CD4-positive, alpha-beta T cell (primary cell): ENCODE data around the gene MARCHF9. TPM values are rescaled to one million over a fixed set of nuclear protein-coding genes. Genes with fewer than 3 reads are reported as not detected.

ENCODE experiments used
- ATAC-seq: fragments of 200-7000 bp; cut with Tn5 transposase; one replicate; pipeline ENCODE4 v1.10.0; 2022; ENCODE audit warnings: mild to moderate bottlenecking; ENCODE audit not compliant: poor library complexity
- CTCF ChIA-PET: fragments of 350-600 bp; sonication (Branson Sonifier 250); formaldehyde crosslinking; loops from one replicate; lab custom pipeline; 2021; ENCODE audit warnings: antibody characterized with exemption, inconsistent platforms; lab: Charles Lee
- POLR2A ChIA-PET: fragments of 350-600 bp; sonication (Branson Sonifier 250); formaldehyde crosslinking; loops from one replicate; lab custom pipeline; 2021; ENCODE audit warnings: antibody characterized with exemption, inconsistent platforms; lab: Charles Lee
- DNase-seq, 14 experiments: peaks; one replicate each; pipeline ENCODE4 v3.0.0-alpha.2; 2013 to 2020; ENCODE audit warnings: mixed read lengths in 2 of 14
- H3K27ac ChIP-seq, 2 donors: one replicate each; pipeline versions ENCODE4 v1.5.1 to v1.7.0; 2013; ENCODE audit warnings: low read length in 2 of 2, low read depth in 1 of 2, mild to moderate bottlenecking in 1 of 2
- H3K27me3 ChIP-seq, 2 experiments: 1 replicate in 1 of 2; 2 replicates in 1 of 2; pipeline versions ENCODE4 v1.6.1 to v1.7.0; 2013; ENCODE audit warnings: low read length in 2 of 2, control low read depth in 1 of 2, mild to moderate bottlenecking in 1 of 2, moderate library complexity in 1 of 2; ENCODE audit not compliant: insufficient read depth in 2 of 2, control insufficient read depth in 1 of 2
- H3K36me3 ChIP-seq: one replicate; pipeline ENCODE4 v1.6.1; 2013; ENCODE audit warnings: low read length, control low read depth; ENCODE audit not compliant: insufficient read depth
- H3K4me1 ChIP-seq: one replicate; pipeline ENCODE4 v1.6.1; 2013; ENCODE audit warnings: low read length, control low read depth; ENCODE audit not compliant: insufficient read depth
- H3K4me3 ChIP-seq: one replicate; pipeline ENCODE4 v1.5.1; 2013; ENCODE audit warnings: mild to moderate bottlenecking, low read length, moderate library complexity
- H3K9me3 ChIP-seq, 2 experiments: 1 replicate in 1 of 2; 2 replicates in 1 of 2; pipeline versions ENCODE4 v1.6.1 to v1.7.0; 2013; ENCODE audit warnings: low read length in 2 of 2, mild to moderate bottlenecking in 2 of 2, control low read depth in 1 of 2, moderate library complexity in 1 of 2; ENCODE audit not compliant: control insufficient read depth in 1 of 2, insufficient read depth in 1 of 2
- H3K27ac Mint-ChIP-seq: one replicate; pipeline ENCODE4 v1.8.0; 2020; ENCODE audit warnings: mixed read lengths
- H3K27me3 Mint-ChIP-seq: one replicate; pipeline ENCODE4 v1.8.0; 2021; ENCODE audit warnings: mixed read lengths
- H3K36me3 Mint-ChIP-seq: one replicate; pipeline ENCODE4 v1.8.0; 2021; ENCODE audit warnings: low read depth, mixed read lengths
- H3K4me1 Mint-ChIP-seq: one replicate; pipeline ENCODE4 v1.8.0; 2021; ENCODE audit warnings: low read depth, mixed read lengths
- H3K4me3 Mint-ChIP-seq: one replicate; pipeline ENCODE4 v1.8.0; 2020; ENCODE audit warnings: mild to moderate bottlenecking, mixed read lengths
- H3K9me3 Mint-ChIP-seq: one replicate; pipeline ENCODE4 v1.8.0; 2020; ENCODE audit warnings: mixed read lengths
- intact Hi-C, 2 experiments: fragments of 100-400 bp; cut with DNase I in 1 of 2; cut with micrococcal nuclease in 1 of 2; formaldehyde crosslinking; loops; one replicate each; pipeline versions ENCODE4 v1.15.1 to v1.9.0; 2023 to 2025; cut with DNase I, micrococcal nuclease
- total RNA-seq, 174 experiments: library from RNA in 2 of 174; stranded (reverse) in 2 of 174; gene quantifications; one replicate each; pipeline ENCODE4 v1.2.3 and lab custom pipeline; 2021 to 2026
- TF ChIP-seq, protein P1 (sequence below): fragments of 200-600 bp; IDR thresholded peaks from one replicate; pipeline ENCODE4 v1.8.0; 2022; ENCODE audit warnings: antibody characterized with exemption, mild to moderate bottlenecking

The MARCHF9 gene
- total RNA-seq, 2 experiments from 2014 or later: 39.9 to 40.8 TPM

DNA sequence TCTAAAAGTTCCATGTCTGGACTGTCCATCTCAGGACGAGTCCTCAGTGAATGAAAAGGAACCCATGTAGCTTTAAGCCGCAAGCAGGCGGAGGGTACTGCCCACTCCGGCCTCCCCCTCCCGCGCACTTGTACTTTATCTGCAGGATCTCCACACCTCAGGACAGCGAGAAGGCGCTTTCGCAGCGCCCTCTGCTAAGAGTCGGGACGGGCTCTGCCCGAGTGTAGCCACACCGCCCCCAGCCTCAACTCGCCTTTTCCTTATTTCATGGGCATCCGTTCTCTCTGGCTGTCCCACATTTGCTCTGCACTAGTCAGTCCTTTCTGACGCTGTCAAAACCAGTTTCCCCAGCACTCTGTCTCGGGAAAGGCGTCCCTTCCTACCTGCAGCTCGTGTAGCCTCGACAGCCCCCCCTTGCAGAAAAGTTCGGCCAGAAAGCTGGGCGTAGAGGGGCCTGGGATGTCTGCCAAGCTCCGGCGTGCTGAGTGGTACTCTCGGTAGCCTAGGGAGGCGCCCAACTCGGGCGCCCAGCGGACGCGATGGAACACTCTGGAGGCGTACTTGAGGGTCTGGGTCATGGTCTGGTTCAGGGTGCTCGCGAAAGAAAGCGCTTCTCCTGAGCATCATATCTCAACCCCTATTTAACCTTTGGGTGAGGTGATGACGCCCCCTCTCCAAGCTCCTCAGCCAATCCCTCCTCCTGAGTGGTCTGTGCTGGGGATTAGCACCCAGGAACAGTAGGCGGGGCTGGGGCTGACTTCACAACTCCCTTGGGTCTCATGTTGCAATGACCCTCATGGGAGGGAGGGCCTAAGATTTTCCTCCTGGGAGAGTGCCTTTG lies 11.8 kb downstream of the MARCHF9 start, which contains the start of gene CYP27B1:
CYP27B1 (minus strand) TSS at position 615 of the 841 bp plus-strand sequence; CDS start at position 578, 37 bp downstream.
- H3K36me3 Mint-ChIP-seq: peaks cover 20% of the 10 kb centered on the region
- no peaks in the 10 kb centered on the region for H3K9me3 Mint-ChIP-seq
- Histone ChIP-seq H3K4me1 (peaks cover 40% of the 10 kb centered on the region), H3K27ac (no peak within 1 kb of the TSS), H3K4me3 (peak within 1 kb of the TSS; percentile 60), H3K9me3 (peaks cover 0 to 10% of the 10 kb centered on the region in 2 experiments), H3K36me3 (peaks cover 9% of the 10 kb centered on the region), H3K27me3 (peaks cover 27 to 31% of the 10 kb centered on the region in 2 experiments)
- H3K27me3 Mint-ChIP-seq: peaks cover 35% of the 10 kb centered on the region
- DNase-seq (peak in 2 of 14 experiments; percentile 37 to 38), ATAC-seq (no peak)
- peaks cover 43% of the 10 kb centered on the region for H3K4me1 Mint-ChIP-seq
- TF ChIP-seq, protein P1, sequence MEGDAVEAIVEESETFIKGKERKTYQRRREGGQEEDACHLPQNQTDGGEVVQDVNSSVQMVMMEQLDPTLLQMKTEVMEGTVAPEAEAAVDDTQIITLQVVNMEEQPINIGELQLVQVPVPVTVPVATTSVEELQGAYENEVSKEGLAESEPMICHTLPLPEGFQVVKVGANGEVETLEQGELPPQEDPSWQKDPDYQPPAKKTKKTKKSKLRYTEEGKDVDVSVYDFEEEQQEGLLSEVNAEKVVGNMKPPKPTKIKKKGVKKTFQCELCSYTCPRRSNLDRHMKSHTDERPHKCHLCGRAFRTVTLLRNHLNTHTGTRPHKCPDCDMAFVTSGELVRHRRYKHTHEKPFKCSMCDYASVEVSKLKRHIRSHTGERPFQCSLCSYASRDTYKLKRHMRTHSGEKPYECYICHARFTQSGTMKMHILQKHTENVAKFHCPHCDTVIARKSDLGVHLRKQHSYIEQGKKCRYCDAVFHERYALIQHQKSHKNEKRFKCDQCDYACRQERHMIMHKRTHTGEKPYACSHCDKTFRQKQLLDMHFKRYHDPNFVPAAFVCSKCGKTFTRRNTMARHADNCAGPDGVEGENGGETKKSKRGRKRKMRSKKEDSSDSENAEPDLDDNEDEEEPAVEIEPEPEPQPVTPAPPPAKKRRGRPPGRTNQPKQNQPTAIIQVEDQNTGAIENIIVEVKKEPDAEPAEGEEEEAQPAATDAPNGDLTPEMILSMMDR: no peak
- intact Hi-C loops: no loop called here
- CTCF ChIA-PET: interaction anchor here (2.8 kb wide), 1 partner anchor 10 kb away, joined by 18 read pairs; no protein-coding TSS in a partner anchor
- peak within 1 kb of the TSS; percentile 86 for H3K4me3 Mint-ChIP-seq
- POLR2A ChIA-PET: interaction anchor here (1.4 to 2.8 kb wide), 4 partner anchors 10 to 22 kb away, joined by 3 to 14 read pairs (median 8); partner anchors contain the start of genes CDK4, TSFM and TSPAN31
- no peak within 1 kb of the TSS for H3K27ac Mint-ChIP-seq

GRCh38 chr12:57767305-57767698 lies 12.4 kb downstream of the MARCHF9 start:
- H3K36me3 Mint-ChIP-seq: peaks cover 23% of the 10 kb centered on the region
- Histone ChIP-seq H3K27me3 (peaks cover 27 to 31% of the 10 kb centered on the region in 2 experiments), H3K4me1 (peaks cover 43% of the 10 kb centered on the region)

GRCh38 chr12:57767876-57768275 lies 13.0 kb downstream of the MARCHF9 start:
- no peak for ATAC-seq
- peaks cover 9% of the 10 kb centered on the region for H3K36me3 ChIP-seq
- TF ChIP-seq, protein P1: no peak
- H3K27ac ChIP-seq: no peak overlapping the region
- H3K27ac Mint-ChIP-seq: no peak overlapping the region
- ChIA-PET POLR2A (interaction anchor here (1.6 to 2.5 kb wide), 2 partner anchors 12 to 16 kb away, joined by 3 to 14 read pairs; partner anchors contain the start of gene CDK4), CTCF (interaction anchor here (0.9 kb wide), 1 partner anchor 11 kb away, joined by 3 read pairs; no protein-coding TSS in a partner anchor)
- H3K4me1 Mint-ChIP-seq: peaks cover 50% of the 10 kb centered on the region
- no peaks in the 10 kb centered on the region for H3K9me3 Mint-ChIP-seq
- H3K9me3 ChIP-seq: peaks cover 0 to 10% of the 10 kb centered on the region in 2 experiments
- no peak overlapping the region for H3K4me3 ChIP-seq
- no peak overlapping the region for H3K4me3 Mint-ChIP-seq
- intact Hi-C loops: no loop called here
- DNase-seq: no peak
- peaks cover 27 to 31% of the 10 kb centered on the region in 2 experiments for H3K27me3 ChIP-seq
- peaks cover 35% of the 10 kb centered on the region for H3K27me3 Mint-ChIP-seq
- peaks cover 23% of the 10 kb centered on the region for H3K36me3 Mint-ChIP-seq
- peaks cover 49% of the 10 kb centered on the region for H3K4me1 ChIP-seq

More at GRCh38 chr12:57767305-57767698, 12.4 kb downstream of the MARCHF9 start:
- Histone ChIP-seq H3K36me3 (peaks cover 9% of the 10 kb centered on the region), H3K9me3 (peaks cover 0 to 10% of the 10 kb centered on the region in 2 experiments), H3K27ac (no peak overlapping the region), H3K4me3 (no peak overlapping the region)
- CTCF ChIA-PET: no interaction called here
- intact Hi-C loops: no loop called here
- Mint-ChIP-seq H3K9me3 (no peaks in the 10 kb centered on the region), H3K4me1 (peaks cover 48% of the 10 kb centered on the region), H3K27ac (no peak overlapping the region), H3K4me3 (peak overlapping the region; percentile 11), H3K27me3 (peaks cover 35% of the 10 kb centered on the region)
- TF ChIP-seq, protein P1: no peak
- POLR2A ChIA-PET: interaction anchor here (1.6 to 2.8 kb wide), 3 partner anchors 11 to 15 kb away, joined by 3 to 14 read pairs (median 11); partner anchors contain the start of genes CDK4 and TSFM
- no peak for DNase-seq
- no peak for ATAC-seq
